K562 (cell line): ENCODE measurements around the gene HMOX2. TPM values are rescaled to one million over a fixed set of nuclear protein-coding genes. Genes with fewer than 3 reads are reported as not detected.

ENCODE experiments used
- ATF1 ChIP-seq, 2 experiments: fragments of 450-650 bp in 1 of 2; IDR thresholded peaks; 2 replicates each; pipeline ENCODE4 v1.6.1; 2016; ENCODE audit warnings: missing compliant biosample characterization in 1 of 2, missing genetic modification characterization in 1 of 2
- CAMTA2 ChIP-seq: fragments of 250-450 bp; sonication (Bioruptor Pico); conservative IDR thresholded peaks from 2 replicates; pipeline ENCODE4 v1.5.1; 2022
- CCNT2 ChIP-seq: IDR thresholded peaks from 2 replicates; pipeline ENCODE4 v1.6.1; 2011; ENCODE audit warnings: borderline replicate concordance, low read depth, mild to moderate bottlenecking, moderate library complexity, mixed read lengths, low read length; ENCODE audit not compliant: insufficient read length; ENCODE audit errors: extremely low read depth
- DDX20 ChIP-seq: fragments of 450-650 bp; IDR thresholded peaks from 2 replicates; pipeline ENCODE4 v1.6.1; 2016; ENCODE audit warnings: missing genetic modification characterization, low read depth, mild to moderate bottlenecking, missing compliant biosample characterization, moderate library complexity
- ESRRA ChIP-seq: fragments of 450-650 bp; IDR thresholded peaks from 2 replicates; pipeline ENCODE4 v1.6.1; 2014; ENCODE audit warnings: low read depth, mild to moderate bottlenecking, moderate library complexity, borderline replicate concordance
- HMG20B ChIP-seq: fragments of 250-450 bp; sonication (Bioruptor Pico); IDR thresholded peaks from 2 replicates; pipeline ENCODE4 v1.5.0; 2021; ENCODE audit warnings: mild to moderate bottlenecking
- HNRNPK ChIP-seq: fragments of 200-400 bp; formaldehyde crosslinking; IDR thresholded peaks from one replicate; pipeline ENCODE4 v1.6.1; 2018; ENCODE audit warnings: mild to moderate bottlenecking, low read depth, low read length; ENCODE audit not compliant: poor library complexity, severe bottlenecking
- KAT2B ChIP-seq: IDR thresholded peaks from one replicate; pipeline ENCODE4 v1.6.1; 2012; ENCODE audit warnings: low read depth, mild to moderate bottlenecking, control low read depth, inconsistent platforms, low read length, moderate library complexity
- KAT8 ChIP-seq: fragments of 450-650 bp; IDR thresholded peaks from 2 replicates; pipeline ENCODE4 v1.6.1; 2016; ENCODE audit warnings: low read depth, mild to moderate bottlenecking
- KLF10 ChIP-seq: fragments of 250-450 bp; sonication (Bioruptor Pico); IDR thresholded peaks from 2 replicates; pipeline ENCODE4 v1.6.1; 2021; ENCODE audit warnings: matching md5 sums
- MAFK ChIP-seq: IDR thresholded peaks from 2 replicates; pipeline ENCODE4 v1.6.1; 2011; ENCODE audit warnings: low read length, improper control_type of control experiment
- MCM2 ChIP-seq: fragments of 450-650 bp; IDR thresholded peaks from 2 replicates; pipeline ENCODE4 v1.6.1; 2017; ENCODE audit warnings: low read depth, mild to moderate bottlenecking
- NCOA4 ChIP-seq: fragments of 450-650 bp; IDR thresholded peaks from 2 replicates; pipeline ENCODE4 v1.6.1; 2018; ENCODE audit warnings: mild to moderate bottlenecking; ENCODE audit not compliant: partially characterized antibody
- RBM15 ChIP-seq: fragments of 200-400 bp; formaldehyde crosslinking; IDR thresholded peaks from 2 replicates; pipeline ENCODE4 v1.6.1; 2018; ENCODE audit warnings: mild to moderate bottlenecking, low read length, moderate library complexity; ENCODE audit not compliant: insufficient read depth
- SAFB2 ChIP-seq: fragments of 200-400 bp; formaldehyde crosslinking; IDR thresholded peaks from 2 replicates; pipeline ENCODE4 v1.6.1; 2018; ENCODE audit warnings: borderline replicate concordance, low read length, low read depth, moderate library complexity; ENCODE audit not compliant: severe bottlenecking
- SAP30 ChIP-seq: fragments of 200-600 bp; sonication (generic); IDR thresholded peaks from 2 replicates; pipeline ENCODE4 v1.6.1; 2012; ENCODE audit warnings: borderline replicate concordance, low read depth, mild to moderate bottlenecking, moderate library complexity, low read length, control low read depth, inconsistent platforms; ENCODE audit not compliant: insufficient read depth, poor library complexity, severe bottlenecking
- SIN3B ChIP-seq: fragments of 450-650 bp; IDR thresholded peaks from 2 replicates; pipeline ENCODE4 v1.6.1; 2017; ENCODE audit warnings: low read depth, mild to moderate bottlenecking, moderate library complexity
- SMAD4 ChIP-seq: fragments of 250-450 bp; sonication (Bioruptor Pico); conservative IDR thresholded peaks from 2 replicates; pipeline ENCODE4 v1.8.0; 2021; ENCODE audit warnings: inconsistent platforms, mild to moderate bottlenecking, moderate library complexity
- ZBTB26 ChIP-seq: fragments of 450-650 bp; formaldehyde crosslinking; IDR thresholded peaks from 2 replicates; pipeline ENCODE4 v1.4.0; 2022; ENCODE audit warnings: missing genetic modification characterization
- ZFPM2 ChIP-seq: fragments of 250-450 bp; sonication (Bioruptor Pico); IDR thresholded peaks from 2 replicates; pipeline ENCODE4 v1.5.1; 2022; ENCODE audit warnings: mild to moderate bottlenecking
- ZNF717 ChIP-seq: fragments of 250-450 bp; sonication (Bioruptor Pico); IDR thresholded peaks from 2 replicates; pipeline ENCODE4 v1.5.0; 2021
- ZNF780A ChIP-seq: fragments of 250-450 bp; sonication (Bioruptor Pico); IDR thresholded peaks from 2 replicates; pipeline ENCODE4 v1.5.0; 2021; ENCODE audit warnings: mild to moderate bottlenecking
- polyA plus RNA-seq, 8 experiments: library from polyadenylated mRNA; depleted of rRNA in 4 of 8; stranded (reverse) in 5 of 8; unstranded in 3 of 8; fragments of >200 nt; fragmentation: Nextera tagmentation in 2 of 8; fragmentation: Illumina TruSeq in 1 of 8; extraction: Ambion mirVana in 2 of 8; extraction: Trizol in 1 of 8; gene quantifications; 2 replicates each; pipeline versions ENCODE4 v1.2.1 to v1.2.3, GENCODE V29; 2011 to 2014; ENCODE audit warnings: inconsistent platforms in 1 of 8, missing spikeins in 1 of 8
- total RNA-seq, 7 experiments: library from RNA; depleted of rRNA in 6 of 7; stranded (reverse); fragments of >200 nt in 6 of 7; fragmentation: Illumina TruSeq in 2 of 7; extraction: Trizol in 2 of 7; gene quantifications; 2 replicates each; pipeline versions ENCODE4 v1.2.1 to v1.2.3, GENCODE V29; 2011 to 2021; ENCODE audit warnings: low replicate concordance in 1 of 7
- TF ChIP-seq, protein P1 (sequence below): fragments of 250-450 bp; sonication (Bioruptor Pico); IDR thresholded peaks from 2 replicates; pipeline ENCODE4 v1.5.1; 2021; ENCODE audit warnings: mild to moderate bottlenecking
- TF ChIP-seq, protein P2 (sequence below): fragments of 250-450 bp; sonication (Bioruptor Pico); IDR thresholded peaks from 2 replicates; pipeline ENCODE4 v1.5.0; 2020; ENCODE audit warnings: mild to moderate bottlenecking, borderline replicate concordance

The HMOX2 gene
- total and polyA plus RNA-seq, 9 of the 15 experiments (the other 6 are each of a cell fraction or from before 2014, with no cell fraction given) = 26.8 to 87.4 (median 57.4) TPM

- TF ChIP-seq KLF10 (no peak), HNRNPK (no peak), SAFB2 (no peak), ATF1 (CRISPR knock-in tag; IDR thresholded peaks at IDR 0.05) (no peak), ATF1 (tag; IDR thresholded peaks at IDR 0.05) (peak; percentile 85), ZNF717 (no peak), NCOA4 (no peak), SIN3B (no peak), ZNF780A (no peak), ZBTB26 (CRISPR knock-in tag) (no peak), ESRRA (no peak; the same call in 1 of the 2 replicates), KAT8 (no peak), CCNT2 (peak; percentile 66), MCM2 (no peak), SAP30 (peak; percentile 63), HMG20B (CRISPR knock-in tag) (no peak), KAT2B (no peak), MAFK (0 out of 2 replicates have a peak, but pooled peaks have one; percentile 42), CAMTA2 (CRISPR knock-in tag) (no peak), ZFPM2 (CRISPR knock-in tag) (no peak), SMAD4 (CRISPR knock-in tag) (peak; percentile 67), RBM15 (no peak), DDX20 (tag) (no peak)
- TF ChIP-seq, protein P1, sequence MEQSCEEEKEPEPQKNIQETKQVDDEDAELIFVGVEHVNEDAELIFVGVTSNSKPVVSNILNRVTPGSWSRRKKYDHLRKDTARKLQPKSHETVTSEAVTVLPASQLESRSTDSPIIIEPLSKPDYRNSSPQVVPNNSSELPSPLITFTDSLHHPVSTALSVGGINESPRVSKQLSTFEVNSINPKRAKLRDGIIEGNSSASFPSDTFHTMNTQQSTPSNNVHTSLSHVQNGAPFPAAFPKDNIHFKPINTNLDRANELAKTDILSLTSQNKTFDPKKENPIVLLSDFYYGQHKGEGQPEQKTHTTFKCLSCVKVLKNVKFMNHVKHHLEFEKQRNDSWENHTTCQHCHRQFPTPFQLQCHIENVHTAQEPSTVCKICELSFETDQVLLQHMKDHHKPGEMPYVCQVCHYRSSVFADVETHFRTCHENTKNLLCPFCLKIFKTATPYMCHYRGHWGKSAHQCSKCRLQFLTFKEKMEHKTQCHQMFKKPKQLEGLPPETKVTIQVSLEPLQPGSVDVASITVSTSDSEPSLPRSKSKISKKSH (CRISPR knock-in tag) = no peak
- TF ChIP-seq, protein P2, sequence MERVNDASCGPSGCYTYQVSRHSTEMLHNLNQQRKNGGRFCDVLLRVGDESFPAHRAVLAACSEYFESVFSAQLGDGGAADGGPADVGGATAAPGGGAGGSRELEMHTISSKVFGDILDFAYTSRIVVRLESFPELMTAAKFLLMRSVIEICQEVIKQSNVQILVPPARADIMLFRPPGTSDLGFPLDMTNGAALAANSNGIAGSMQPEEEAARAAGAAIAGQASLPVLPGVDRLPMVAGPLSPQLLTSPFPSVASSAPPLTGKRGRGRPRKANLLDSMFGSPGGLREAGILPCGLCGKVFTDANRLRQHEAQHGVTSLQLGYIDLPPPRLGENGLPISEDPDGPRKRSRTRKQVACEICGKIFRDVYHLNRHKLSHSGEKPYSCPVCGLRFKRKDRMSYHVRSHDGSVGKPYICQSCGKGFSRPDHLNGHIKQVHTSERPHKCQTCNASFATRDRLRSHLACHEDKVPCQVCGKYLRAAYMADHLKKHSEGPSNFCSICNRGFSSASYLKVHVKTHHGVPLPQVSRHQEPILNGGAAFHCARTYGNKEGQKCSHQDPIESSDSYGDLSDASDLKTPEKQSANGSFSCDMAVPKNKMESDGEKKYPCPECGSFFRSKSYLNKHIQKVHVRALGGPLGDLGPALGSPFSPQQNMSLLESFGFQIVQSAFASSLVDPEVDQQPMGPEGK (CRISPR knock-in tag) = no peak
Measured at GRCh38 chr16:4474192-4474961, 1.8 kb upstream of the HMOX2 start, which contains the start of gene NMRAL1 (continued).
